GM21723 (cell line): Measurements from ENCODE around the gene CABLES2.
"Not testable (repeated sequence)": the region's sequence is repeated elsewhere in the genome, so short reads cannot be mapped to it uniquely, and the experiment has no call there.

Experiments used
- ATAC-seq: cut with Tn5 transposase; IDR thresholded peaks from one replicate; pipeline ENCODE4 v1.9.1; 2021; ENCODE audit warnings: mild to moderate bottlenecking, moderate library complexity; ENCODE audit not compliant: unreplicated experiment

Gene CABLES2

DNA sequence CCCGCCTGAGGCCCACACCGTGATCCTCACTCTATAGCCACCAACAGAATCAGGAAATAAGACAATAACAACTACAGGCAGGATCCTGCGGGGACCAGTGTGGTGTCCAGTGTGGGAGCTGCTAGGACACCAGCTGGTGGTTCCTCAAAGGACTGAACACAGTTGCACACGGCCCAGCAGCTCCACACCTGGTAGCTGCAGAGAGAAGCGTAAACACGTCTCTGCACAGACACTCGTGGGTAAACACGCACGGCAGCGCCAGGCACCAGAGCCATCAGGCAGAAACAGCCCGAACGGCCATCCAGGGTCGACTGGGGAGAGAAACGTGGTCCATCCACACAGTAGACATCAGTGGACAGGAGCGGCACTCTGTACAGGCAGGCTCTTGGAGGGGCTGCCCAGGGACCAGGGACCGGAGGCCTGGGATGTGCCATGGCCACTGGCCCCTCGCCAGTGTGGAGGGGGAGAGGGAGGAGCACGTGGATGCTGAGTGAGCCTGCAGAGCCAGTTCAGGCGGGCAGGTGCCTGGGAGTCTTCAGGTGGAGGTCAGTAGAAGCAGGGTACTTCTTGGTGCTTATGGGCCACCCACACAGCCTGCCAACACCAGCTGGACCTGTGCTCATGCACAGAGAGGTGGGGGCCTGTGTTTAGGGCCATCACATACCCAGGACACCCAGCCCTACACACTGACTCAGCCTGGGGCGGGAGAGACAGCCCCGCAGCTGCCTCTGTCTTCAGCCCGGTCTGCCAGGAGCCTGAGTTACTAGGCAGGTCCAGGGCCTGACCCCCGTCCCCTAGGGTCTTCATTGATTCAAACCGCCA is 32.5 kb downstream of the CABLES2 start:
- ATAC-seq, result no peak

DNA sequence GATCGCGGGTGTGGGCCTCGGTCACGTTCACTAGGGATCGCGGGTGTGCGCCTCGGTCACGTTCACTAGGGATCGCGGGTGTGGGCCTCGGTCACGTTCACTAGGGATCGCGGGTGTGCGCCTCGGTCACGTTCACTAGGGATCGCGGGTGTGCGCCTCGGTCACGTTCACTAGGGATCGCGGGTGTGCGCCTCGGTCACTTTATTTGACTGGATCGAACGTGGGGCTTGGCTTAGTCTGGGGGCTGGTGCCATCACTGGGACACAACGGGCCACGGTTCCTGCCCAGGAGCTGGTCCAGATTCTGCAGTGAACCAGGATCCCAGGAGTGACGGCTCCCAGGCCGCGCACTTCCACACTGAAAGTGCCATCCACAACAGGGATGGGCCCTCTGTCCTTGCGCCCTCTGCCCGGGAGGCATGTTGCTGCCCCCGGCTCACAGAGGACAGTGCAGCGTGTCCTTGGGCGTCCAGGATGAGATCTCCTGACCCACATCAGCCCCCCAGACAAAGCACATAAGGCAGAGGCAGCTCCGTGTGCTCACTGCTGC is 33.4 kb downstream of the CABLES2 start:
- not testable (repeated sequence) for ATAC-seq

DNA sequence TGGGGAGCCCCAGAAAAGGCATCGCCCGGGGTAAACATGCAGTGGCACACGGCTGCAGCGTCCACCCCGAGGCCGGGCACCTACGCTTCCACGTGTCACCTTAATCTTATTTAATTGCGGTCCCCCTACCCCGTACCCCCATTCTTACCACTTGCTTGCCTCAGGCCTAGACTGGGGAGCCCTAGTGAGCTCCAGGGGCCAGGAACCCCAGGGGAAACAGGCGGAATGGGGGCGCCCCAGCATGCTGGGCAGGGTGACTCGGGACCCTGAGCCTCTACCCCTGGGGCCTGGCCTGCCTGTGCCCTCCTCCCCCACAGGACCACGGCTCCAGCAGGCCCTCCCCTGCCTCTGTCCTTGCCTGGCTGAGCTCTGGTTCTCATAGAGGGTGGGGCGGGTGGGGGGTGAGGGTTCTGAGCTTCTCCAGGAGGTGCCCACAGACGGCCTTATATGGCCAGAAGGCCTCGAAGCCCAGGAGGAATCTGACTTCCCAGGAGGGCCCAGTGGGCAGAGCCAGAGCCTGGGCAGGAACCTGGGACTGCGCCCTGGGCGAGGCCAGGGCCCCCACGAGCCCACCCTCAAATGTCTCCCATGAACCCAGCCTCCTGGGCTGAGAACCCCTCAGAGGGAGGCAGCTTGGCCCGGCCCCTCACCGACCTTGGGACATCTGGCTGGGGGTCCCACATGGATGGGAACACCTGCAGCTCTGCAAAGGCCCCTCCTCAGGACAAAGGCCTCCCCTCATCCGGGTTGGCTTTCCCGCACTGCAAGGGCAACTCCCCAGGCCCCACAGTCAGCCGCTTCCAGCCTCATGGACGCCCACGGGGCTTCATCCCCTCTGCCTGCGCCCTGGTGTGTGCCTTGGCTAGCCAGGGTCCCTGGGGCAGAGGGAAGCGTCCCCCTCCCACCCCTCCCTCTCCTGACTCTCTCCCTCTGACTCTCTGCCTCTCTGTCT is 34.8 kb downstream of the CABLES2 start:
- ATAC-seq, result no peak

- ATAC-seq, result no peak
Measured at GRCh38 chr20:62371588-62372041, 35.5 kb downstream of the CABLES2 start.

GRCh38 chr20:62370807-62371587 is 36.1 kb downstream of the CABLES2 start:
- ATAC-seq, result no peak

DNA sequence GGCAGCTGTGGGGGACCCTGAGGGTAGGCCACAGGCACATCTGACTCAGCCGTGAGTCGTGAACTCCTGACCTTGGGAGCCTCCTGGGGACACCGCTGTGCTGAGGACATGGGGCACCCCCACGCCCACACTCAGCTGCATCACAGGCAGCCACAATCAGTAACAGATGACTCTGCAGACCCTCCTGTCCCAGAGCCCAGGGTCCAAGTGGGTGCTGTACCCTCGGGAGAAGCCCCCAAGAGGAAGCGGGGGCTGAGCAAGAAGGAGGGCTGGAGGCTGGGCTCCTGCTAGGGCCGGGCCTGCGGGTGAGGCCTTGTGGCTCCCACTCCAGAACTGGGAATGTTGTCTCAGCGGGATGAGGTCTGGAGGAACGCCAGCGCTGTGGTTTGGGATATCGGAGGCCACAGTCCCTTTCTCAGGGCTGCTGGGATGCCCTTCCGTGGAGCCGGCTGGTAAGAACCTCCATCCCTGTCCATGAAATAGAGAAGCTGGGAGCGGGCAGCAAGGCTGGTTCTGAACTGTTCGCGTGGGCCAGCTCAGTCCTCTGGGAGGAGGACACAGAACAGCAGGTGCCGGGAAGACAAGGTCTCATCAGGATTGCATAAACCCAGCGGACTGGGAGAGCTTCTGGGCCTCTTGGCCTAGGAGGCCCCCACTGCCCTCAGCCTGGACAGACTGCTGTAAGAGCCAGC is 36.8 kb downstream of the CABLES2 start:
- no peak for ATAC-seq

DNA sequence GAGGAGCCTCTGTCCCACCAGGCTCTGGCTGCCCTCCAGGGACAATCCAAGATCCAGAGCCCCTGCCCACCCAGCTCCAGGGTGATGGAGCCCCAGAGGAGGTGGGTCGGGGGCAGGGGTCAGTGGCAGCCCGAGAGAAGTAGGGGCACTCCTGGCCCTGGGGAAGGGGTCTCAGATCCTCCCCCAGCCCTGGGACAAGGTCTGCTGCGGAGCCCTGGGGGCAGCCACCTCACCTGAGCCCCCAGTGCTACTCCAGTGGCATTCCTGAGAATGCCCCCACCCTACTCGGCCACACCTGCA is 37.3 kb downstream of the CABLES2 start:
- no peak for ATAC-seq

DNA sequence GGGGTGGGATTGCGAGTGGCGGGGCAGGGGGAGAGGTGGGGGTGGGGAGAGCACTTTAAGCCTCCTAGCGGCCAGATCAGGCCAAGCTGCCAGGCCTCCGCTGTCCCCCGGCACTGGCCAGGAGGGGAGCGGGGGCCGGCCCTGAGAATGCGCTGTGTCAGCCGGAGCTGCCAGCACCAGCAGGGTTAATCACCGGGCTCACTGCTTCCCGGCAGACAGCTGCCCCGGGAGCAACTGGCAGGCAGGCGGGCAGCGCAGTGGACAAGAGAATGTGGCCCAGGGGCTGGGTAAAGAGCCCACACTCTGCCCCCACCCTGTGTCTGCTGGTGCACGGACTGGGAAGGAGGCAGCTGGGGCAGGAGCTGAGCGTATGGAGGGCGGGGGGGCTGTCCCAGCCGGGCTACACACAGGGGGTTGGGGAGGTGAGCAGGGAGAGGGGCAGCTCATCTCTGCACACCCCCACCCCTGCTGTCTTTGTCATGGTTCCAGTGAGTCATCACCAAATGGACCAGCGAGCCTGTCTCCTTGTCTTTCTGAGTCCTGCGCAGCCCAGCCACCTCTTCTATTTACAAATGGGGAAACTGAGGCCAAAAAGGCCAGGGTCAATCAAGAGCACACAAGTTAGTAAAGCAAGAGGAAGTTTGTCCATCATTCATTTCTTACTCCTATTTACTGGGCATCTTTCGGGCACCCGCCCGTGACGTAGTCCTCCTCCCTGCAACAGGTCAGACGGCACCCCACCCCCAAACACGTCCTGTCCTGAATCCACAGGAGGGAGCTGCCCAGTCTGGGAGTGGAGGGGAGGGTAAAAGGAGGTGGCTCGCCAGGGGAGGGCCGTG is 37.9 kb downstream of the CABLES2 start:
- no peak for ATAC-seq

DNA sequence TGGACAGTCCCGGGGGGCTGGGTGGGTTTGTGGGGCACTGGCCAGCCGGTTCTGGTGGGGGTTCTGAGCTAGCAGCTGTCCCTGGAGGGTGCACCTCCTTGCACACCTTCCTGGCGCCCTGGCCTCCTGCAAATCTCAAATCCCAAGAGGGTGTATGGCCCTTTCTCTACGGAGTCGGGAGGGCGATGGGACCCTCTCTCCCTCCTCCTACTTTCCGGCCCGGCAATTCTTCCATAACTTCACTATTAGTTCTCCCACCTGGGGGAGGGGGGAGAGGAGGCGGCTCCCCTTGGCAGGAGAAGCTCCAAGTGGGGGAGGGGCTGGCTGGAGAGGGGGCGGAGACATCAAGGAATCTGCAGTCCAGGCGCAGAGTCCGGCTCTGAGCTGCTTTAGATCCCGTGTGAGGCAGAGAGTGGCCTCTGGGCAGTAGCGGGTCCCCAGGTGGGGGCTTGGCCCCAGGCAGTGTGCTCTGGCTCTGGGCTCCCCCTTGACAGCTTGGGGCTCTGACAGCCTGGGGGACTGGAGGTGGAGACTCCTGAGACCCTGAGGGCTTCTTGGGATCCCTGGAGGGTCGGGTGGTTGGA is 38.6 kb downstream of the CABLES2 start:
- no peak for ATAC-seq

GRCh38 chr20:62367633-62368391 is 39.3 kb downstream of the CABLES2 start:
- no peak for ATAC-seq

GRCh38 chr20:62367136-62367632 is 39.9 kb downstream of the CABLES2 start, which contains the start of gene LAMA5:
LAMA5 (minus strand) TSS chr20:62367312; CDS start chr20:62367245, 67 bp downstream.
- ATAC-seq, result no peak

GRCh38 chr20:62366370-62367135 is 40.5 kb downstream of the CABLES2 start:
- no peak for ATAC-seq

DNA sequence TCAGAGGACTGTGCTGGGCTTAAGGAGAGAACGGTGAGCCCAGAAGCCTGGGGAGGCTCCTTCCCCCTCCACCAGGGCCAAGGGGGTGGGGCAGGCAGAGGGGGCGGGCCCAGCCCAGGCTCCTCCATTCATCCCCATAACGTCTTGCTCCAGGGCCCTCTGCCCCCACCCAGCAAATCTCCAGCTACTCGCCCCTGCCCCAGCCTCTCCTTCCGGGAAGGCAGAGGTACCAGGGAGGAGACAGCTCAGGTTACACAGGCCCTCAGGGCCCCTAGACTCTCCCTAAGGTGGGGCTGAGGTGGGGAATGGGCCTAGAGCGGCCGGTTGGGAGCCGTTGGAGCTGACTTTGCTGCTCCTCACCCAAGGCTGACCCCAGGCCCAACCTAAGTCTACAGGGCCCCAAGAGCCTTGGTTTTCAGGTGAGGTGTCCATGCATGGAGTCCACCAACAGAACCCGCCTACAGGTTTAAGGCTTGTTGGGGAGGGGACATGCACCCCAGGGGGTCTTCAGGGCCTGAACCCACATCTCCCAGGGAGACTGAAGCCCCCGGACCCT is 41.2 kb downstream of the CABLES2 start:
- no peak for ATAC-seq

- ATAC-seq, result no peak
Measured at GRCh38 chr20:62364911-62365736, 42.0 kb downstream of the CABLES2 start.

DNA sequence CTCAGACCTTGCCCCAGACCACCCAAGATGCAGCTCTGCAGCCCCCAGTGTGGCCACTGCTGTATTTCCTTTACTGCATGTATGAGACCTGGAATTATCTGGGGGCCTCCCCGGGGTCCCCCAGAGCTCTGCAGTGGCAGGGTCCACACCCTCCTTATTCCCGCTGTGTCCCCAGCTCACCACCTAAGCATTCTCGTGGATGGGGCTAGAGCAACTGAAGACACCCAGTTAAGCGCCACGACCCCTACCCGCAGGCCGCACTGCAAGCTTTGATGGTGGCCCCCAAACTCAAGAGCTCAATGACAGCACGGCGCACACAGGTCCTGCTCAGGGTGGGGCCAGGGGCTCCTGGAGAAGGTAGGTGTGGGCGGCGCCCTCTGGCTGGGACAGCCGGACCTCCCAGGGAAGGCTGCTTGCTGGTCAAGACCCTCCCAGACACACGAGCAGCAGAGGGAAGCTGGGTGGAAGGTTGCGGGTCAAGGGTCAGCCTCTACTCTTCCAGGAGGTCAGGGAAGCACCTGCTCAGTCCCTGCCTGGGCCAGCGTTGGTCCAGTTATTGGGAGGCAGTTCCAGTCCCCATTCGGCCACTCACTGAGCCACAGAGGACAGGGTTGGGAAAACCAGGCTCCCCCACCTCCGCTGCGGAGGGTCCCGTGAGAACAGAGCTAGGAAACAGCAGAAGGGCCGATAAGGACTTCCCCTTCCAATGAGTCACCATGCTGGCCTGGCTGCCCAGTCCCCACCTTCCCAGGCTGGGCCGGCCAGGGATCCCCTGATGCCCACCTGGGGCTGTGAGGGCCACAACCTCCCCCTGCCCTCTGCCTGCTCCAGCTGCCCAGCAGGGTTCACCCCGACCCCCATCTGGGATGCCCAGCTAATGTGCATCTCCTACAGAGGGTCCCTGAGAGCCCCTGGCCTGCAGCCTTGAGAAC is 42.9 kb downstream of the CABLES2 start:
- no peak for ATAC-seq
